ENCODE measurements around the gene CNTN5.

The CNTN5 gene

GRCh38 chr11:100367892-100368291, 1347.1 kb downstream of the CNTN5 start:
- no peak for DNase-seq

- no peak for DNase-seq
Observed at GRCh38 chr11:100383357-100383865, 1362.7 kb downstream of the CNTN5 start.

DNA sequence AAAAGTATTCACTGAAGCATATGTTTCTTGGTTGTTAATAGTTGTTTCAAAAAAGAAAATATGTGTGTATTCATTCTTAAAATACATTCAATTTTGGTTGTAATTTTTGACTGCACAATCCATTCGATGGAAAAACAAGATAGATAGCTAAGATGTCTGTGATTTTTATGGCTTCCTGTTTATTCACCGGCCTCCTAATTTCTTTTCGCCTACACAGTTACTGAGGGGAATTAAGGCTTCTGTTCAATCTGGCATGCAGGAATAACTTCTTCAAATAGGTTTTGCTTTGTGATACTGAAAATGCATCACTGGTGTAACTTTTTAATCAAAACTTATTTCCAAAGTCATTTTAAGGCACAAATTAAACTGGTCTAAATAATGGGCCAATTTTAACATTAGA, 1375.5 kb downstream of the CNTN5 start:
- no peak for DNase-seq

DNA sequence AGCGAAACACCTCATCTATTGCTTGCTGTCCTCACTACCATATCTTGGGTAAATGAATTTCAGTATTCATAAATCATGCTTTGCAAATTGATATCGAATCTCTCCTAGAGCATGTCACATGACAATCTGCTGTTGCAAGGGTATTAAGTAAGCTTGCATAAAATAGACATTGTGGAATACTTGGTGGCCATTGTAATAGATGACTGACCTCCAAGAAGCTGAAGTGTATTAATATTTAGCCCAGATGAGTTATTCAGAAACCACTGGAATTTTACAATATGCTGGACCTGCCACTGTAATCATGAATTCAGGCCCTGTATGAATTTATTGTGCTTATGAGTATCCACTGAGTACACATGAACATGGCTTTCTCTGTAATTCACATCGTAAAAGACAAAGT, 1376.7 kb downstream of the CNTN5 start:
- no peak for DNase-seq

GRCh38 chr11:100403816-100404215, 1383.1 kb downstream of the CNTN5 start:
- no peak for DNase-seq

DNA sequence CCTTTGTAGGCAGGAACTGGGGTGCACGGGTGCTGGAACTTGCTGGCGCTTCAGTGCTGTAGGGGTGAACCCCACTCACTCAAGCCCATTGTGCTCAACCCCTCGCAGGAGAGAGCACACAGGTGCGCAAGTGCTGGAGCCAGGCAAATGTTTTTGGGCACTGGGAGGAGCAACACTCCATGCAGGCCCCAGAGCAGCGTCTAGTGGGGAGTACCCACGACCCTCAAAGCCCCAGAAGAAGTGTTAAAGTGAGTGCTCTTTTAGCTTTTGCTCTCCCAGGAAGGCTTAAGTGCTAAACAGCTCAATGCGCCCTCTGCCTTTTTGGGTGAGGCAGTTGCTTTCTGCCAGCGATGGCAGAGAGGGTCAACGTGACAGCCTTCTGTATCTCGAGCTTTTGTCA, 1384.2 kb downstream of the CNTN5 start:
- DNase-seq = no peak
